Measurements from ENCODE around the gene C14orf93. TPM values are rescaled to one million over a fixed set of nuclear protein-coding genes. Genes with fewer than 3 reads are reported as not detected.

The C14orf93 gene
- total RNA-seq, 6 experiments from 2014 or later = 1.7 to 4.0 (median 3.2) TPM

DNA sequence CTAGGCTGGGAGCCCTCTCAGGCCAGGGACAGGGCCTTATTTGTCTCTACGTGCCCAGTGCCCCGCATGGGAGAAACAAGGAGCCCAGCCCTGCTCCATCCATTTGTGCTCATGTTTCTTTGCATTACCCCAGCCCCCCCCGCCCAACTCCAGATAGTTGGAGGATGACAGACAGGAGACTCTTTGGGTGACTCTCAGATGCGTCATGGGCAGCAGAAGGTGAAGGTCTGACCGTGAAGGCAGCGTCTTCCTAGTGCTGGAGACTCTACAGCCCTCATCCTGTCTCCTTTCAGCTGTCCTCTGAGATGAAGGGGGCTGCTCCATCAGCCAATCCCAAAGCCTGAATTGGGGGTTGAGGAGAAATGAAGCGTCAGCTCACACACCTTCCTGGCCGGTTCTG lies 31.8 kb upstream of the C14orf93 start:
- intact Hi-C loops (cut with DNase I) = no loop called here
- DNase-seq (no peak), ATAC-seq (no peak)
- H3K9me3 ChIP-seq = no peaks in the 10 kb centered on the region
- TF ChIP-seq, protein P1, sequence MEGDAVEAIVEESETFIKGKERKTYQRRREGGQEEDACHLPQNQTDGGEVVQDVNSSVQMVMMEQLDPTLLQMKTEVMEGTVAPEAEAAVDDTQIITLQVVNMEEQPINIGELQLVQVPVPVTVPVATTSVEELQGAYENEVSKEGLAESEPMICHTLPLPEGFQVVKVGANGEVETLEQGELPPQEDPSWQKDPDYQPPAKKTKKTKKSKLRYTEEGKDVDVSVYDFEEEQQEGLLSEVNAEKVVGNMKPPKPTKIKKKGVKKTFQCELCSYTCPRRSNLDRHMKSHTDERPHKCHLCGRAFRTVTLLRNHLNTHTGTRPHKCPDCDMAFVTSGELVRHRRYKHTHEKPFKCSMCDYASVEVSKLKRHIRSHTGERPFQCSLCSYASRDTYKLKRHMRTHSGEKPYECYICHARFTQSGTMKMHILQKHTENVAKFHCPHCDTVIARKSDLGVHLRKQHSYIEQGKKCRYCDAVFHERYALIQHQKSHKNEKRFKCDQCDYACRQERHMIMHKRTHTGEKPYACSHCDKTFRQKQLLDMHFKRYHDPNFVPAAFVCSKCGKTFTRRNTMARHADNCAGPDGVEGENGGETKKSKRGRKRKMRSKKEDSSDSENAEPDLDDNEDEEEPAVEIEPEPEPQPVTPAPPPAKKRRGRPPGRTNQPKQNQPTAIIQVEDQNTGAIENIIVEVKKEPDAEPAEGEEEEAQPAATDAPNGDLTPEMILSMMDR (IDR thresholded peaks at IDR 0.05) = no peak
- no peak for TF ChIP-seq POLR2A (IDR thresholded peaks at IDR 0.05)
- H3K4me1 ChIP-seq = no peaks in the 10 kb centered on the region
- H3K27ac ChIP-seq = no peak overlapping the region
- WGBS (ENCODE audit: insufficient coverage, low coverage, low lambda C conversion rate, missing lambda C conversion rate) = 100% methylated on average over 2 of the region's 8 CpGs
- no peaks in the 10 kb centered on the region for H3K27me3 ChIP-seq
- no peaks in the 10 kb centered on the region for H3K36me3 ChIP-seq
- H3K4me3 ChIP-seq = no peak overlapping the region

DNA sequence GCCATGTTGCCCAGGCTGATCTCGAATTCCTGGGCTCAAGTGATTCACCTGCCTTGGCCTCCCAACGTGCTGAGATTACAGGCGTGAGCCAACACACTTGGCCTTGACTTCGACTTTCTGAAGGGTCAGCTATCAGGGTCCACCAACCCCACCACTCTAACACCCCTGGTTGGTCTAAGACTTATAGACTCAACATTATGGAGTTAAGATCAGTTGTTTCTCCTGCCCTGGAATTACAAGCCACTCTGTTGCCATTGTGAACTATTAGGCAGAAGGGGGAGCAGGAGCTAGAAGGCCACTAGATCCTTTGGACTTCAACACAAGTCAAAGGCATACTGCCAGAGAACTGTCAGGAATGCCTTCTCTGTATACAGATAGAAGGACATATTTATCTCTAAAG lies 30.2 kb upstream of the C14orf93 start:
- Histone ChIP-seq H3K4me1 (peaks cover 0 to 6% (median 0%) of the 10 kb centered on the region in 4 donors), H3K36me3 (no peaks in the 10 kb centered on the region), H3K27ac (no peak overlapping the region), H3K9me3 (no peaks in the 10 kb centered on the region), H3K27me3 (no peaks in the 10 kb centered on the region), H3K4me3 (no peak overlapping the region)
- TF ChIP-seq, protein P1 (IDR thresholded peaks at IDR 0.05) = no peak
- no peak for TF ChIP-seq POLR2A (IDR thresholded peaks at IDR 0.05)
- no peak for DNase-seq
- 93% methylated on average over 4 of the region's 4 CpGs for WGBS (ENCODE audit: insufficient coverage, low coverage, low lambda C conversion rate, missing lambda C conversion rate)
- ATAC-seq = no peak
- intact Hi-C loops (cut with DNase I) = no loop called here

DNA sequence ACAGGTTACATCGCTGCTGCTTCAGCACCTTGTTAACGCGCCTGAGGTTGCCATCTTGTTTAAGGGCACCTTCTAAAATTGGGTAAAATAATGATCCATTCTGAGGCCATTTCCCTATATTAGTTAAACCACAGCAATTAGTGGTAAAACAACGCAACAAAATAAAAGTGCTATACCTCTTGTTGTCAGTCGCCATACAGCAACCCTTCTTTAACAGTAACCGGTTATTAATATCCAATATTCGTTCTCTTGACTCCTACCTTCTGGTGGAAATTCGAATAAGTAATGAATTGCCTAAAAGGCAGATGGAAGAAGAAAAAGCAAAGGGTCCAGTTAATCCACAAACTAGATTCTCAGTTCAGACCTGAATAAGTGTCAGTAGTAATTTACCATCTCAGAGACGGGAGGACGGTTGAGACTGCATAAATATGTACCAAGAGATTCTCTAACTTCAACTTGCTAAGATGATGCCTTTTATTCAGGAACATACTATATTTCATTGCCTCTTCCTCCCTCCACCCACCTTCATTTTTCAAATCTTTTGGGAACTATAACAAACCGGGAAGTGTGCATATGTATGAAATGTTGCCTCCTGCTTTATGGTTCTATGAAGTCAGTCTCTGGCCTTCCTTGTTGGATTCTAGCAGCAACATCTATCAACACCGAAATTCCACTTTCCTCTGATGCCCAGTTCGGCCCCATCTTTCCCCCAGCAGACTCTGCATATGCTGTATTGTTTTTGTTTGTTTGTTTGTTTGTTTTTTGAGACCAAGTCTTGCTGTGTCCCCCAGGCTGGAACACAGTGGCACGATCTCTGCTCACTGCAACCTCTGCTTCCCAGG lies 25.6 kb upstream of the C14orf93 start:
- H3K4me1 ChIP-seq = peaks cover 0 to 13% (median 3%) of the 10 kb centered on the region in 4 donors
- no peak for TF ChIP-seq POLR2A (IDR thresholded peaks at IDR 0.05)
- TF ChIP-seq, protein P1 (IDR thresholded peaks at IDR 0.05) = no peak
- no peaks in the 10 kb centered on the region for H3K9me3 ChIP-seq
- H3K27ac ChIP-seq = peak overlapping the region; percentile 80 to 92 (median 82)
- DNase-seq (no peak), ATAC-seq (no peak)
- H3K36me3 ChIP-seq = peaks cover 0 to 27% (median 7%) of the 10 kb centered on the region in 4 donors
- intact Hi-C loops (cut with DNase I) = no loop called here
- 72% methylated on average over 14 of the region's 14 CpGs for WGBS (ENCODE audit: insufficient coverage, low coverage, low lambda C conversion rate, missing lambda C conversion rate)
- H3K27me3 ChIP-seq = no peaks in the 10 kb centered on the region
- H3K4me3 ChIP-seq = peak overlapping the region; percentile 83 to 96 (median 85)

DNA sequence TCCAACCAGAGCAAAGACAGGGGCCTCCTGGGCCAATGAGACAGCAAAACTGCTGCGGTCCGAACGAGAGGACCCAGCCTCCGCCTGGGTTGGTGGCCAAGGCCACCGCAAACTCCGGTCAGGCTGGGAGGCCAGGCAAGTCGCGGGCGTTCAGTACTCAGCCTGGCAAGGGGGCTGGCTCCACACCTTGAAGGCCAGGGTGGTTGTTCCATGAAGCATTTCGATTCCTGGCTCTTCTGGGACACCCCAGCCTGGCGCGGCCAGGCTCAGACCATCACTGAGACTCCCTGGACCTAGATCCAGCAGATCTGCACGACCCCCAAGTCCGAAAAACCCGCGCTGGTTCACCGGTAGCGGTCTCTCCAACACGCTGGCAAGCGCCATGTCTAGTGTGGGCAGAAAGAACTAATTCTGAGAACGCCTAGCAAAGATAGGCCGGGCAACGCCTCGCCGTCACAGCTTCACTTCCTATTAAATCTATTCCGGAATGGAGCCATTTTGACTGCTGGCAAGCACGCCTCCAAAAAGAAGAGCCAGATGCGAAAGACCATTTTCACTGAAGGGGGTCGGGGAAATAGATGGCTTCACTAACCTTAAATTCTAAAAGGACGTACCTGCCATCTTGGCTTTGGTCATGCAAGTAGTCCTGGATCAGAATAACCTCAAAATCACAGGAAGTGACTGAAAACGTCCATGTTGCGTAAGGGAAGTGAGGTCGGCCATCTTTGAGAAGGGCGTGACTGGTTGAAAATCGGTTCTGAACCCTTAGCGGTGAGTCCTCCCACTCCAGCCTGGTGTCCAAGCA lies 24.8 kb upstream of the C14orf93 start, which contains the start of gene PSMB5:
Gene PSMB5 (minus strand): TSS at position 403 of the 805 bp plus-strand sequence. CDS start 19 bp downstream, at position 384.
- Histone ChIP-seq H3K4me1 (peaks cover 0 to 13% (median 3%) of the 10 kb centered on the region in 4 donors), H3K36me3 (peaks cover 0 to 30% (median 7%) of the 10 kb centered on the region in 4 donors), H3K27me3 (no peaks in the 10 kb centered on the region), H3K9me3 (no peaks in the 10 kb centered on the region), H3K4me3 (peak within 1 kb of the TSS; percentile 83 to 96 (median 85)), H3K27ac (peak within 1 kb of the TSS; percentile 80 to 92 (median 82))
- ATAC-seq (peak; percentile 97 to 99 (median 98)), DNase-seq (peak; percentile 86 to 91 (median 89))
- peak; percentile 66 for TF ChIP-seq POLR2A (IDR thresholded peaks at IDR 0.05)
- TF ChIP-seq, protein P1 (IDR thresholded peaks at IDR 0.05) = peak in 1 of 4 donors; percentile 32
- intact Hi-C loops (cut with DNase I) = no loop called here
- 1% methylated on average over 29 of the region's 36 CpGs for WGBS (ENCODE audit: insufficient coverage, low coverage, low lambda C conversion rate, missing lambda C conversion rate)

All from right lobe of liver (tissue), 6 donors.